NCI-H2081 (cell line): Measurements from ENCODE around the gene ZBTB49.

Experiments
- DNase-seq, 2 experiments: peaks; one replicate each; lab custom pipeline; 2025; lab: John Stamatoyannopoulos, UW

Gene ZBTB49

DNA sequence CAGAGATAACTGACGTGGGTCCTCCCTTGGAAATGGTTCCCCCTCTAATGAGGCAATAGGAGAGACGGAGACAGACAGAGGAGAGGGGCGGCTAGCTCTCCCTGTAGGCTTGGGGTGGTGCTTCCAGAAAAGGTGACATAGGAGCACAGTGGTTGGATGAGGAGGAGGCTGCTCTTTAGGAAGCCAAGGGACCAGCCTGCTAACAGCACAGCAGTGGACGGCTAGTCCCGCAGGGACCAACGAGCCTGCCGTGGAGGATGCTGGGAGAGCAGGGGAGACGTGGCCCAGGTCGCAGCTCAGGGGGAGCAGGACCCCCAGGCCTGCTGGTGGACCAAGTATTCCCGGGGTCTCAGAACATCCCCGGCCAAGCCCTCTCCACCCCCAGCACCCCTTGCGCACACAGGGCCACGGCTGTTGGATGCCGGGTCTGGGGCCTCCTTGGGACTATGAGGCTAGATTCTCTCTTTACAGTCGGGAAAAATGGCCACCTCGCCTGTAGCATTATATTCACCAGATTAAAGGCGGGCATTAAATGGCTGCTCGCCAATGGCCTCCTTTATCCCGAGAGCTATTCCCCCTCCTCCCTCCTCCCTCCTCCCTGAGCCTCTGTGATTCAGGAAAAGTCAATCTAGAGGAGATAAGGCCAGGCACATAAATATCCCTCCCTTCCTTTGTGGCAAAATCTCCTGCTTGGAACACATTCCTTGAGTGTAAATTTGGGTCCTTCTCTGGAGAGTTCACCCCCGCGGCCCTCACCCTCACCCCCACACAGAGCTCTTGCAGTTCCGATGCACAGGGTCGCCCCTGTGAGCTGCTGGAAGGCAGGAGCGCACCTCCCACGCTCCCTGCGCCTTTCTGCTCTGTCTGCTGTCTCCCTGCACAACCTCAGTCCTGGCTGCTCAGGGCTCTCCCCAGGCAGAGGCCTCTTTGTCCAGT lies 66.3 kb downstream of the ZBTB49 start:
- DNase-seq, result no peak

DNA sequence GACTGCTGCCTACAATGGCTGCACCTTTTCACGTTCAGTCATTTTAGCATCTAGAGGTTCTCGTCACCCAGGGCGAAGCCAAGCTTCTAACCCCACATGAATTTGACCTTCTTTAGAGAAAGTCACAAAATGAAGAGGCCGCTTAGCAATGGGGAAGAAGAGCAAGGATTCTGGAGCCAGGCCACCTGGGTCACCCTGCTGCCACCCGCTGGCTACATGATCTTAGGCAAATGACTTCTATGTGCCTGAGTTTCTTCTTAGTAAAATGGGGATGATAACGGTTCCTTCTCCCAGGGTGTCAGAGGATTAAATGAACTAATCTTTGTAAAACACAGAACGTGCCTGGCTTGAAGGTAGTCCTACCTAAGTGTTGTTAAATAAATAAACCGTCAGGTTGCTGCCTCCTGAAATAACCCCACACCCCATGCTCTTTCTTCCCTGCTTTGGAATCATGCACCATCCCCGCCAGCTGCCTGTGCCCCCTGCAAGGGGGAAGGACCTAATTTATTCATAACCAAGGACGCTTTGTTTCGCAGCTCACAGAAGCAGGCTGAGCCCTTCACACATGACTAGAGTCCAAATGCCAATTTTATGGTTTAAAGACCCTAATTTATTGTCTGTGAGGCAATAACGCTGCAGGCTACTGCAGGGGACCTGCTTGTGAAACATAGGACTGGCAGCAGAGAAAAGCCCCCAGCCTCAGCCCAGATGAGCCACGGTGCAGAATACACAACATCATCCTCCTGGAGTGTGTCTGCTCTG lies 68.2 kb downstream of the ZBTB49 start:
- peak in 1 of 2 experiments; percentile 28 for DNase-seq

DNA sequence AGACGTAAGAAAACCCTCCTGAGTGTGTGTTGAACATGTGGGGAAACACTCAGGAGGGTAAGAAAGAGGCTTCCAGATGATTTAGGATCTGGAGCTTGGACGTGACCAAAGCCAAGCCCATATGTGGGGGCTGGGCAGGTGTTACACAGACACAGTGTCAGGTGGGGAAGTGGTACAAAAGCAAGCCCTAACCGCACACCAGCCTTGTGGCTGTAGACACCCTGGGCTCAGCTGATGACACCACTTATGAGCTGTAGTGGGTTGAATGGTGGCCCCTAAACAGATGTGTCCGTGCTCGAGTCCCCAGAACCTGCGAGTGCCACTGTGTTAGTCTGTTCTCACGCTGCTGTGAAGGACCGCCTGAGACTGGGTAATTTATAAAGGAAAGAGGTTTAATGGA lies 71.8 kb downstream of the ZBTB49 start:
- no peak for DNase-seq

DNA sequence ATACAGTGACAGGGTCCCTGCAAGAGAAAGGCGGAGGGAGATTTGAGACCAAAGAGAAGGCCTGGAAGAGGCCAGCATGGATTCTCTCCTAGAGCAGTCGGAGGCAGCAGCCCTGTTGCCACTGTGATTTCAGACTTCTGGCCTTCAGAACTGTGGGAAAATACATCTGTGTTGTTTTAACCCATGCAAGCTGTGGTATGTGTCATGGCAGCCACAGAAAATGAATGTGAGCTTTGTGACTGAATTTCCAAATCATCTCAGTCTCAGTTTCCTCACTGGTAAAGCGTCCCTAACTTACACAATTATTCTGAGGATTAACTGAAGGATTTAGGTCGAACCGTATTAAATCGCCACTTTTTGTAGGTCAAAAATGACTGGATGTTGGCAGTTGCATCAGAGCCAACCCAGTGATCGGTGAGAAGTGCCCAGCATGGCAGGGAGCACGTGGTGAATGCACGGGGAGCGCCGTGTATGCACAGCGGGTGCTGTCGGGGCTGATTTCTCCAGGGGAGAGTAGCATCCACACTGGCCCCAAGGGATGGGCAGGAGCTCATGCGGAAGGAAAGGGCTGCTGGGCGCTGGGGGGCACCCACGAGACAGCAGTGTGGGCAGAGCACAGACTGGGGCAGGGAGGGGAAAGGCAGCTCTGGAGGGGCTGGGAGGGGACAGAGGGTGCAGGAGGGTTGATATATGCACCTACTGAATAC lies 73.1 kb downstream of the ZBTB49 start:
- DNase-seq, result no peak

DNA sequence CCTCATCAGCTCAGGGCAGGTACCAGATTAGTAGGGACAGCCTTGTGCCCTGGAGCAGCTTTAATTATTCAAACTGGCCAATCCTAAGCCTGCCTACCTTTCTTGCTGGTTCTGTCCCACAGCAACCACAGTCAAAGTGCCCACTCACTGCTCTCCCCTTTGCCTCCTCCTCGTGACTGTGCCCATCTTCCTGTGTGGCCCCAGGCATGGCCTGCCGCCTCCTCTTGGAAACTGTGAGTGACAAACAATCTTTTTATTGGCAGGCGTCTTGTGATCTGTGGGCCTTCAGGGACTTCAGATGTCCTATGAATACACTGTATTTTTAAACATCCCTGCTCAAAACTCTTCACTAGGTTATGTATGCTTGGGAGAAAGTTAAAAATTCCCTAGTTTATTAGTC lies 74.0 kb downstream of the ZBTB49 start:
- DNase-seq, result no peak

DNA sequence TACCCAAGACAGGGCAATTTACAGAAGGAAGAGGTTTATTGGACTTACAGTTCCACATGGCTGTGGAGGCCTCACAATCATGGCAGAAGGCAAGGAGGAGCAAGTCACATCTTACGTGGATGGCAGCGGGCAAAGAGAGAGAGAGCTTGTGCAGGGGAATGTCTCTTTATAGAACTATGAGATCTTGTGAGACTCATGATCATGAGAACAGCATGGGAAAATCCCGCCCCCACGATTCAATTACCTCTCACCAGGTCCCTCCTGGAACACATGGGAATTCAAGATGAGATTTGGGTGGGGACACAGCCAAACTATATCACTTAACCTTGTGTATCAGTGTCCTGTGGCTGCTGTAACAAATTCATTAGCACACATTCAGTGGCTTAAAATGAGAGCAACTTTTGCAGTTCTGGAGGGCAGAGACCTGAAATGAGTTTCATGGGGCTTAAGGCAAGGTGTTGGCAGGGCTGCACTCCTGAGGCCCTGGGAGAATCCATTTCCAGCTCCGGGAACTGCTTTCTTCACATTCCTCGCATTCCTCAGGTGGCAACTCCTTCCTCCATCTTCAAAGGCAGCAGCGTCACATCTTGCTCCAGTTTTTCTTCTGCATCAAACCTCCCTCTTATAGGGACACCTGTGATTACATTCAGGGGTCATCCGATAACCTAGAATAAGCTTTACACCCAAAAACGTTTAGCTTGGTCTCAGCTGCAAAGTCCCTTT lies 74.6 kb downstream of the ZBTB49 start:
- DNase-seq, result no peak

DNA sequence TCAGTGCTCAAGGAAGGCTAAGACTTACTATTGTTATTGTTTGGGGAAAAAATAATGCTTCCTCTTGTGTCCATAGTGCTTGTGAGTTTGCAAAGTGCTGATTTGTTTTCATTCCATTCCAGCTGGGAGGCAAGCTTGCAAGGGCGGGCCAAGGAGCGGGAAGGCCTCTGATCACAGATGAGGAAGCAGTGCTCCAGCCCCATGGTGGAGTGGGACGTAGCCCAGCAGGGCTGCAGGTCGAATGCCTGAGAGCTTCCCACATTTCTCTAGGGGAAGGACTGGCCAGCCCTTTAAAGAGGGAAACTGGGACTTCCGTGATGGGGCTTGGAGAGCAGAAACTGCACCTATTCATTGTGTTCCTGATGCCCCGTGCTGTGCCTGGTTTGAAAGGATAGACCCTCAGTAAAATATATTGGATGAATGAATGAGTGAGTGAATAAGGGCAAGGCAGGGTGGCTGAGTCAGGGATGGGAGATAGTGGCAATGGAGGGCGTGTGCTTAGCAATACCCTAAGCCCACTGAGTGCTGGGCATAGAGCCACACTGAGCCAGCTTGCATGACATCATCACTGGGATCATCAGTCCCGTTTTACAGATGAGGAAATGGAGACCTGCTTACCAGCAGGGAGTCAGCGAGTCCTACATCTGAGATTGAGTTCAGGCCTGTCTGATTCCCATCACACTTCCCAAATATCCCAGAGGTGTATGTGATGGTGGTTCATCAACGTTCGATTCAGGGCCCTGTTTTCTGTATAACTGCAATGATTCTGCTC lies 78.9 kb downstream of the ZBTB49 start:
- no peak for DNase-seq
